H9 (cell line): ENCODE data around the gene TAF4B. TPM values are rescaled to one million over a fixed set of nuclear protein-coding genes. Genes with fewer than 3 reads are reported as not detected.
"Not testable (repeated sequence)": the region's sequence is repeated elsewhere in the genome, so short reads cannot be mapped to it uniquely, and the experiment has no call there.

Experiments
- DNase-seq: peaks from one replicate; pipeline ENCODE4 v3.0.0-alpha.2; 2017
- H2AFZ ChIP-seq: one replicate; pipeline ENCODE4 v1.6.1; 2013; ENCODE audit warnings: mild to moderate bottlenecking, low read length, control low read depth, moderate library complexity
- H2AK5ac ChIP-seq: 2 replicates; pipeline ENCODE4 v1.6.1; 2013; ENCODE audit warnings: low read length, control low read depth, mixed read lengths; ENCODE audit not compliant: insufficient read length
- H2BK120ac ChIP-seq: one replicate; pipeline ENCODE4 v1.6.1; 2013; ENCODE audit warnings: low read depth, mild to moderate bottlenecking, low read length, control low read depth, inconsistent platforms; ENCODE audit not compliant: poor library complexity, severe bottlenecking
- H2BK12ac ChIP-seq: 2 replicates; pipeline ENCODE4 v1.6.1; 2013; ENCODE audit warnings: low read length, control low read depth, mixed read lengths, low read depth; ENCODE audit not compliant: insufficient read length
- H2BK15ac ChIP-seq: 2 replicates; pipeline ENCODE4 v1.6.1; 2013; ENCODE audit warnings: low read depth, low read length, control low read depth
- H2BK20ac ChIP-seq: one replicate; pipeline ENCODE4 v1.6.1; 2013; ENCODE audit warnings: low read depth, mild to moderate bottlenecking, low read length, control low read depth, inconsistent platforms; ENCODE audit not compliant: poor library complexity, severe bottlenecking
- H2BK5ac ChIP-seq: 2 replicates; pipeline ENCODE4 v1.6.1; 2013; ENCODE audit warnings: low read length, control low read depth, mixed read lengths; ENCODE audit not compliant: insufficient read length
- H3K14ac ChIP-seq: 2 replicates; pipeline ENCODE4 v1.6.1; 2013; ENCODE audit warnings: low read length, control low read depth; ENCODE audit not compliant: insufficient read depth
- H3K18ac ChIP-seq: 2 replicates; pipeline ENCODE4 v1.6.1; 2013; ENCODE audit warnings: low read depth, mild to moderate bottlenecking, mixed read lengths, low read length, control low read depth; ENCODE audit not compliant: insufficient read length
- H3K23ac ChIP-seq: 2 replicates; pipeline ENCODE4 v1.6.1; 2013; ENCODE audit warnings: low read length, control low read depth, mixed read lengths, low read depth; ENCODE audit not compliant: insufficient read length
- H3K23me2 ChIP-seq: 2 replicates; pipeline ENCODE4 v1.6.1; 2013; ENCODE audit warnings: low read depth, mild to moderate bottlenecking, mixed read lengths, low read length, control low read depth; ENCODE audit not compliant: insufficient read length, poor library complexity, severe bottlenecking
- H3K27ac ChIP-seq: 2 replicates; pipeline ENCODE4 v1.5.1; 2013; ENCODE audit warnings: low read length, control low read depth, mixed read lengths, low read depth; ENCODE audit not compliant: insufficient read length
- H3K27me3 ChIP-seq: 2 replicates; pipeline ENCODE4 v1.6.1; 2013; ENCODE audit warnings: low read length, control low read depth, inconsistent platforms; ENCODE audit not compliant: insufficient read depth
- H3K4ac ChIP-seq: 2 replicates; pipeline ENCODE4 v1.6.1; 2013; ENCODE audit warnings: low read depth, mild to moderate bottlenecking, control low read depth, inconsistent platforms, low read length, moderate library complexity
- H3K4me1 ChIP-seq: 2 replicates; pipeline ENCODE4 v1.6.1; 2013; ENCODE audit warnings: low read length, control low read depth, inconsistent platforms; ENCODE audit not compliant: insufficient read depth
- H3K4me2 ChIP-seq: 2 replicates; pipeline ENCODE4 v1.6.1; 2013; ENCODE audit warnings: low read length, control low read depth, mixed read lengths; ENCODE audit not compliant: insufficient read length, insufficient read depth
- H3K56ac ChIP-seq: 2 replicates; pipeline ENCODE4 v1.6.1; 2013; ENCODE audit warnings: low read depth, mild to moderate bottlenecking, mixed read lengths, low read length, control low read depth; ENCODE audit not compliant: insufficient read length
- H3K79me1 ChIP-seq: 2 replicates; pipeline ENCODE4 v1.6.1; 2013; ENCODE audit warnings: low read depth, mild to moderate bottlenecking, moderate library complexity, low read length, control low read depth, inconsistent platforms; ENCODE audit not compliant: insufficient read depth, poor library complexity, severe bottlenecking
- H3K79me2 ChIP-seq: 2 replicates; pipeline ENCODE4 v1.6.1; 2013; ENCODE audit warnings: low read length, control low read depth, inconsistent platforms; ENCODE audit not compliant: insufficient read depth
- H3K9ac ChIP-seq: 2 replicates; pipeline ENCODE4 v1.6.1; 2013; ENCODE audit warnings: low read length, control low read depth, mixed read lengths; ENCODE audit not compliant: insufficient read length; ENCODE audit errors: extremely low read depth
- H3K9me3 ChIP-seq: one replicate; pipeline ENCODE4 v1.6.1; 2013; ENCODE audit warnings: low read depth, low read length, inconsistent platforms; ENCODE audit not compliant: control insufficient read depth
- H3T11ph ChIP-seq: one replicate; pipeline ENCODE4 v1.6.1; 2013; ENCODE audit warnings: mild to moderate bottlenecking, low read length, control low read depth, inconsistent platforms
- H4K20me1 ChIP-seq: one replicate; pipeline ENCODE4 v1.6.1; 2013; ENCODE audit not compliant: control insufficient read depth, insufficient read length, insufficient read depth
- H4K5ac ChIP-seq: 2 replicates; pipeline ENCODE4 v1.6.1; 2013; ENCODE audit warnings: low read depth, mild to moderate bottlenecking, mixed read lengths, low read length, control low read depth; ENCODE audit not compliant: insufficient read length
- H4K8ac ChIP-seq: replicated peaks from 2 replicates; pipeline ENCODE4 v1.6.1; 2013; ENCODE audit warnings: low read length, control low read depth, mixed read lengths, low read depth; ENCODE audit not compliant: insufficient read length
- H4K91ac ChIP-seq: 2 replicates; pipeline ENCODE4 v1.6.1; 2013; ENCODE audit warnings: low read depth, mild to moderate bottlenecking, moderate library complexity, mixed read lengths, low read length, control low read depth; ENCODE audit not compliant: insufficient read length
- H3K27ac Mint-ChIP-seq, 3 experiments: 2 replicates in 2 of 3; 3 replicates in 1 of 3; pipeline ENCODE4 v1.8.0; 2020 to 2021; ENCODE audit warnings: mixed read lengths in 3 of 3, mild to moderate bottlenecking in 1 of 3, moderate library complexity in 1 of 3
- H3K27me3 Mint-ChIP-seq: 2 replicates; pipeline ENCODE4 v1.8.0; 2021; ENCODE audit warnings: low read depth, mild to moderate bottlenecking, moderate library complexity, mixed read lengths
- H3K36me3 Mint-ChIP-seq, 3 experiments: 2 replicates in 2 of 3; 3 replicates in 1 of 3; pipeline ENCODE4 v1.8.0; 2020 to 2021; ENCODE audit warnings: low read depth in 3 of 3, mixed read lengths in 3 of 3; ENCODE audit not compliant: insufficient read depth in 1 of 3
- H3K4me1 Mint-ChIP-seq, 2 experiments: 2 replicates each; pipeline ENCODE4 v1.8.0; 2020; ENCODE audit warnings: mixed read lengths in 2 of 2
- H3K4me3 Mint-ChIP-seq, 2 experiments: 2 replicates in 1 of 2; 3 replicates in 1 of 2; pipeline ENCODE4 v1.8.0; 2020 to 2021; ENCODE audit warnings: mild to moderate bottlenecking in 2 of 2, mixed read lengths in 2 of 2, moderate library complexity in 1 of 2
- H3K9me3 Mint-ChIP-seq, 2 experiments: 2 replicates in 1 of 2; 3 replicates in 1 of 2; pipeline ENCODE4 v1.8.0; 2020; ENCODE audit warnings: mild to moderate bottlenecking in 2 of 2, mixed read lengths in 2 of 2, moderate library complexity in 1 of 2
- CTCF ChIP-seq: fragments of 200-600 bp; sonication (generic); conservative IDR thresholded peaks from 3 replicates; pipeline ENCODE4 v1.8.0; 2021; ENCODE audit warnings: antibody characterized with exemption, mild to moderate bottlenecking
- WGBS: extraction: QIAGEN DNeasy Blood & Tissue Kit; methylation state at CpG from one replicate; pipeline ENCODE4 v1.1.7; 2013; ENCODE audit warnings: missing lambda C conversion rate, low lambda C conversion rate, mixed read lengths; ENCODE audit not compliant: insufficient read length; ENCODE audit errors: extremely low coverage; 5-methylcytosine and 5-hydroxymethylcytosine counted together
- total RNA-seq: library from RNA; stranded (reverse); gene quantifications from 2 replicates; pipeline ENCODE4 v1.2.1, GENCODE V29; 2021

The TAF4B gene
- total RNA-seq, 1 experiment from 2014 or later = 19.8 TPM

- H3K27ac Mint-ChIP-seq = peak overlapping the region; percentile 90 to 97 (median 93)
Observed at GRCh38 chr18:26233208-26233607, 7.0 kb downstream of the TAF4B start.

DNA sequence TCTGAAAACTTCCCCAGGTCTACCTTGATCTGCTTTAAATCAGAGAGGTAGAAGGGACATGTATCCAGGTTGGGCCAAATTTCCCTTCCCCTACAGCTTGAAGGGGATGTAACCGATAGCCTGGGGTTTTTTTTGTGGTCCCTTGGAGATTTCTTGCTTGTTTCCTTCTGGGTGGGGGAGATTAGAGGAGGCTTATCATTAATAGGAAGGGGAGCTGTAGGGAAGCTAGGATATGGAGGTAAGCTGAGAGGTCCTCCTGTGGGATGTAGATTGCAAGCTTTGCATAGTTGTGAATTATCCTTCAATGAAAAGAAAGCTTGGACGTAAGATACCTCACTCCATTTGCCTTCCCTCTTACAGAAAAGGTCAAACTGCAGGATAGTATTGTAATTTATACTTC lies 11.1 kb downstream of the TAF4B start:
- H3K27me3 ChIP-seq, H4K91ac ChIP-seq, H3K27ac ChIP-seq, H3K4me1 ChIP-seq, H3K9ac ChIP-seq, H2AFZ ChIP-seq, H2BK12ac ChIP-seq, H3K14ac ChIP-seq, DNase-seq, H2BK20ac ChIP-seq, H2BK5ac ChIP-seq, H4K8ac ChIP-seq, H3K18ac ChIP-seq, H3K79me1 ChIP-seq, H3K23ac ChIP-seq, H3K27me3 Mint-ChIP-seq, H3K4me2 ChIP-seq, H3K56ac ChIP-seq, H3K4ac ChIP-seq, H4K20me1 ChIP-seq, H3T11ph ChIP-seq, H2AK5ac ChIP-seq, H2BK15ac ChIP-seq, H3K9me3 ChIP-seq, H4K5ac ChIP-seq, H3K23me2 ChIP-seq, H2BK120ac ChIP-seq: not testable (repeated sequence)
- Mint-ChIP-seq H3K9me3 (peaks cover 12 to 27% of the 10 kb centered on the region in 2 experiments), H3K36me3 (peaks cover 2 to 19% (median 12%) of the 10 kb centered on the region in 3 experiments; a peak in 6 of 7 replicates), H3K27ac (peak overlapping the region in 2 of 3 experiments; percentile 49 to 95; a peak in 3 of 7 replicates), H3K4me3 (peak overlapping the region in 1 of 2 experiments; percentile 48; a peak in 3 of 5 replicates), H3K4me1 (peaks cover 52 to 58% of the 10 kb centered on the region in 2 experiments)
- H3K79me2 ChIP-seq = peaks cover 10% of the 10 kb centered on the region; the same call in 1 of the 2 replicates
- no CpG with 5 or more reads among the region's 2 CpGs for WGBS

More at GRCh38 chr18:26233208-26233607, 7.0 kb downstream of the TAF4B start:
- Histone ChIP-seq H3K79me2 (peaks cover 14% of the 10 kb centered on the region; the same call in 1 of the 2 replicates), H2BK20ac (no peak overlapping the region), H3K4me1 (peaks cover 7% of the 10 kb centered on the region; the same call in 1 of the 2 replicates), H3K9me3 (no peaks in the 10 kb centered on the region), H4K91ac (no peak overlapping the region), H2BK15ac (no peak overlapping the region), H3K4ac (no peak overlapping the region), H2AK5ac (no peak overlapping the region), H3K4me2 (peak overlapping the region; percentile 36), H3T11ph (no peak overlapping the region), H4K8ac (no peak overlapping the region), H2BK120ac (no peak overlapping the region), H3K56ac (no peak overlapping the region), H3K27me3 (no peaks in the 10 kb centered on the region), H3K14ac (no peak overlapping the region), H3K27ac (peak overlapping the region; percentile 40), H3K9ac (no peak overlapping the region), H4K5ac (no peak overlapping the region), H3K23ac (no peak overlapping the region), H3K18ac (no peak overlapping the region), H4K20me1 (no peaks in the 10 kb centered on the region), H2BK12ac (no peak overlapping the region), H3K23me2 (no peaks in the 10 kb centered on the region), H2BK5ac (no peak overlapping the region), H3K79me1 (peaks cover 7% of the 10 kb centered on the region), H2AFZ (no peak overlapping the region)
- no peak for TF ChIP-seq CTCF
- peaks cover 70 to 73% of the 10 kb centered on the region in 2 experiments for H3K4me1 Mint-ChIP-seq
- peaks cover 2% of the 10 kb centered on the region for H3K27me3 Mint-ChIP-seq
- WGBS = no CpG with 5 or more reads among the region's 5 CpGs
- H3K9me3 Mint-ChIP-seq = peaks cover 10 to 15% of the 10 kb centered on the region in 2 experiments
- H3K4me3 Mint-ChIP-seq = peak overlapping the region; percentile 40 to 68
- H3K36me3 Mint-ChIP-seq = peaks cover 15 to 16% (median 16%) of the 10 kb centered on the region in 3 experiments
- DNase-seq = peak; percentile 81
